Calu3 (cell line): ENCODE data around the gene PEPD. TPM values are rescaled to one million over a fixed set of nuclear protein-coding genes. Genes with fewer than 3 reads are reported as not detected.

Source experiments
- BruUV-seq: library from RNA; stranded (reverse); fragments of 400-500 nt; replicated peaks from 2 replicates; lab custom pipeline; 2021; lab: Mats Ljungman, UMichigan
- CTCF ChIA-PET: fragments of 300-600 bp; sonication (Branson Sonifier 250); formaldehyde crosslinking; loops from one replicate; lab custom pipeline; 2022; ENCODE audit warnings: antibody characterized with exemption; lab: Charles Lee
- DNase-seq: peaks from one replicate; pipeline ENCODE4 v3.0.0; 2022
- H3K27ac Mint-ChIP-seq: one replicate; pipeline ENCODE4 v1.8.0; 2022; ENCODE audit warnings: mixed read lengths; ENCODE audit not compliant: unreplicated experiment
- H3K27me3 Mint-ChIP-seq: one replicate; pipeline ENCODE4 v1.8.0; 2022; ENCODE audit warnings: mixed read lengths; ENCODE audit not compliant: unreplicated experiment
- H3K36me3 Mint-ChIP-seq: one replicate; pipeline ENCODE4 v1.8.0; 2022; ENCODE audit warnings: mild to moderate bottlenecking, moderate library complexity, mixed read lengths; ENCODE audit not compliant: insufficient read depth, unreplicated experiment
- H3K4me1 Mint-ChIP-seq: one replicate; pipeline ENCODE4 v1.8.0; 2022; ENCODE audit warnings: mild to moderate bottlenecking, low read depth, mixed read lengths; ENCODE audit not compliant: unreplicated experiment
- H3K4me3 Mint-ChIP-seq: one replicate; pipeline ENCODE4 v1.8.0; 2022; ENCODE audit warnings: mild to moderate bottlenecking, low read depth, moderate library complexity, mixed read lengths; ENCODE audit not compliant: unreplicated experiment
- H3K9me3 Mint-ChIP-seq: one replicate; pipeline ENCODE4 v1.8.0; 2022; ENCODE audit warnings: low read depth, mixed read lengths; ENCODE audit not compliant: unreplicated experiment
- CTCF ChIP-seq: fragments of 200-600 bp; IDR thresholded peaks from one replicate; pipeline ENCODE4 v1.8.0; 2022; ENCODE audit warnings: antibody characterized with exemption; ENCODE audit not compliant: unreplicated experiment
- intact Hi-C: fragments of 100-400 bp; cut with micrococcal nuclease; formaldehyde crosslinking; loops from one replicate; pipeline ENCODE4 v1.10.0; 2022; ENCODE audit not compliant: unreplicated experiment
- total RNA-seq: library from RNA; stranded (reverse); gene quantifications from 2 replicates; pipeline ENCODE4 v1.2.3, GENCODE V29; 2022

PEPD gene
- total RNA-seq, 1 experiment from 2014 or later = 65.5 TPM

GRCh38 chr19:33436360-33437345 lies 84.9 kb downstream of the PEPD start:
- Mint-ChIP-seq H3K27ac (no peak overlapping the region), H3K4me3 (no peak overlapping the region)
- TF ChIP-seq CTCF = no peak

GRCh38 chr19:33435706-33436359 lies 85.8 kb downstream of the PEPD start:
- no peak for TF ChIP-seq CTCF
- BruUV-seq = no TSS peak
- no peaks in the 10 kb centered on the region for H3K9me3 Mint-ChIP-seq
- CTCF ChIA-PET = no interaction called here
- H3K27me3 Mint-ChIP-seq = peaks cover 32% of the 10 kb centered on the region
- no peak overlapping the region for H3K4me3 Mint-ChIP-seq
- intact Hi-C loops = loop anchor here (10.0 kb wide), 1 partner anchor 89 kb away; the partner anchor contains the start of gene PEPD
- no peaks in the 10 kb centered on the region for H3K36me3 Mint-ChIP-seq
- no peaks in the 10 kb centered on the region for H3K4me1 Mint-ChIP-seq
- no peak for DNase-seq
- no peak overlapping the region for H3K27ac Mint-ChIP-seq

More at GRCh38 chr19:33436360-33437345, 84.9 kb downstream of the PEPD start:
- Mint-ChIP-seq H3K9me3 (no peaks in the 10 kb centered on the region), H3K36me3 (no peaks in the 10 kb centered on the region), H3K4me1 (no peaks in the 10 kb centered on the region), H3K27me3 (peaks cover 24% of the 10 kb centered on the region)
- CTCF ChIA-PET = no interaction called here
- DNase-seq = no peak
- BruUV-seq = no TSS peak
- intact Hi-C loops = loop anchor here (10.0 kb wide), 1 partner anchor 88 kb away; the partner anchor contains the start of gene PEPD

GRCh38 chr19:33434886-33435705 lies 86.5 kb downstream of the PEPD start:
- intact Hi-C loops = loop anchor here (10.0 kb wide), 1 partner anchor 90 kb away; the partner anchor contains the start of gene PEPD
- CTCF ChIA-PET = no interaction called here
- Mint-ChIP-seq H3K27me3 (peaks cover 39% of the 10 kb centered on the region), H3K4me3 (no peak overlapping the region), H3K4me1 (no peaks in the 10 kb centered on the region), H3K27ac (no peak overlapping the region), H3K36me3 (no peaks in the 10 kb centered on the region), H3K9me3 (no peaks in the 10 kb centered on the region)
- no TSS peak for BruUV-seq
- peak; percentile 41 for DNase-seq
- TF ChIP-seq CTCF = no peak
